ENCODE data around the gene GP9.

DNA sequence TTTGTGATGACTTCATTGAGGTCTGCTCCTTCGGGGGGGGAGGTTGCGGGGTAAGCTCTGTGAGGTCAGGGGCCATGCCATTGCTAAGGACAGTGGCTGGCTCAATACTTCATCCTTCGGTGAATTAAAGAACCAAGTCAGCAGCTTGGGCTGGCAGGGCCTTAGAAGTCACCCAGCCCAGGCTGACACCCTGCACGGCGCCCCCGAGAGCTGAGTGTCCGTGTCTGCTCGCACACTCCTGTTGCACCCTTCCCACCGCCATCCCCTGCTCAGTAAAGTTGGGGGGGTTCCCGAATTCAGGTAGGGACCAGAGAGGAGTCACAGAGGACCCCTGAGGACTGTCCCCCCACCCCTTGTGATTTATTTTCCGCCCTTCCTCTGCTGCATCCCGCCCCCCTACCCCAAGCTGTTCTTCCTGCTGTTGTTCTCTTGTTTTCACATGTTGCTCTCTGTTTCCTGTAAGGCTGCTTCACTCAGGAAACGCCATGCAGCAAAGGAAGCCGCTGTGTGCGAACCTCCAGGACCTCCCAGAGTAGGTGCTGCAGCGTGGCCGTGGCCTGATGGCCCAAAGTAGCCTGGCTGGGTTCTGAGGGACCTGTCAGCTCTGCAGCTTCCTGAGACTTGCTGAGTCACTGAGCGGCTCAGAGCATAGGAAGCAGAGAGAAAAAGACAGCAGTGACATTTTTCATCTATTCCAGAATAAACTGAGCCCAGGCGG lies 45.0 kb upstream of the GP9 start:
- no peak for TF ChIP-seq EZH2 (IDR thresholded peaks at IDR 0.05)
- no peak for TF ChIP-seq FOXP2 (optimal IDR thresholded peaks at IDR 0.05; ENCODE audit: control extremely low read depth, extremely low read length, insufficient read depth)
- TF ChIP-seq POLR2AphosphoS5 (IDR thresholded peaks at IDR 0.05; ENCODE audit: borderline replicate concordance, low read depth, low read length): no peak
